ENCODE results near the gene NAT9. TPM values are rescaled to one million over a fixed set of nuclear protein-coding genes. Genes with fewer than 3 reads are reported as not detected.

Gene NAT9
- total RNA-seq, 1 donor, result 32.0 TPM

DNA sequence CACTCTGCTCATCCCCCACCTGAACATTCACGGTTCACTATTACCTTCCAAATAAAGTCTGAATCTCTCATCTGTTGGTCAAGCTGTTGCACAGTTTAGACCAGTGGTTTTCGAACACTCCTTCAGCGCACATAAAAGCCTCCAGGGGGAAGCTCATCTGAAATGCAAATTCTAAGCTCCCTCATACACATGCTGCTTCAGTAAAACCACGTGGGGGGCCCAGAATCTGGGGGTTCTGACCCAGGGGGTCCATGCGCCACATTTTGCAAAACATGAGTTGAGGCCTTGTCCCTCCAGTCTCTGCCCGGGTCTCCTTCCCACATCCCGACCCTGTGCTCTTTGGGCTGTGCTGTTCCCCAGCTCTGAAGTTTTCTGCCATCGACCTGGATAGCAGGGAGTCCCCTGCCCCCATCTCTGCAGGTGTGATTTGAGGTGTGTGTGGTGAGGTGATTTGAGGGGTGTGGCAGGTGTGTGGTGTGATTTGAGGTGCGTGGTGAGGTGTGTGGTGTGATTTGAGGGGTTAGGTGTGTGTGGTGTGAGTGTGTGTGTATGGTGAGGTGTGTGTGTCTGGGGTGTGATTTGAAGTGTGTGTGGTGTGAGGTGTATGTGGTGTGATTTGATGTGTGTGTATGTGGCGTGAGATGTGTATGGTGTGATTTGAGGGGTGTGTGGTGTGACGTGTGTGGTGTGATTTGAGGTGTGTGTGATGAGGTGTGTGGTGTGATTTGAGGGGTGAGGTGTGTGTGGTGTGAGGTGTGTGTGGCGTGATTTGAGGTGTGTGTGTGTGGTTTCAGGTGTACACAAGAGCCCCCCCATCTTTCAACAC, 43.9 kb downstream of the NAT9 start:
- H3K4me3 ChIP-seq (ENCODE audit: low read depth, low read length), result no peak overlapping the region
- no peak for DNase-seq (ENCODE audit: low read depth)
- TF ChIP-seq, protein P1, sequence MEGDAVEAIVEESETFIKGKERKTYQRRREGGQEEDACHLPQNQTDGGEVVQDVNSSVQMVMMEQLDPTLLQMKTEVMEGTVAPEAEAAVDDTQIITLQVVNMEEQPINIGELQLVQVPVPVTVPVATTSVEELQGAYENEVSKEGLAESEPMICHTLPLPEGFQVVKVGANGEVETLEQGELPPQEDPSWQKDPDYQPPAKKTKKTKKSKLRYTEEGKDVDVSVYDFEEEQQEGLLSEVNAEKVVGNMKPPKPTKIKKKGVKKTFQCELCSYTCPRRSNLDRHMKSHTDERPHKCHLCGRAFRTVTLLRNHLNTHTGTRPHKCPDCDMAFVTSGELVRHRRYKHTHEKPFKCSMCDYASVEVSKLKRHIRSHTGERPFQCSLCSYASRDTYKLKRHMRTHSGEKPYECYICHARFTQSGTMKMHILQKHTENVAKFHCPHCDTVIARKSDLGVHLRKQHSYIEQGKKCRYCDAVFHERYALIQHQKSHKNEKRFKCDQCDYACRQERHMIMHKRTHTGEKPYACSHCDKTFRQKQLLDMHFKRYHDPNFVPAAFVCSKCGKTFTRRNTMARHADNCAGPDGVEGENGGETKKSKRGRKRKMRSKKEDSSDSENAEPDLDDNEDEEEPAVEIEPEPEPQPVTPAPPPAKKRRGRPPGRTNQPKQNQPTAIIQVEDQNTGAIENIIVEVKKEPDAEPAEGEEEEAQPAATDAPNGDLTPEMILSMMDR (IDR thresholded peaks at IDR 0.05; ENCODE audit: insufficient read depth, low read depth, low read length), result no peak

DNA sequence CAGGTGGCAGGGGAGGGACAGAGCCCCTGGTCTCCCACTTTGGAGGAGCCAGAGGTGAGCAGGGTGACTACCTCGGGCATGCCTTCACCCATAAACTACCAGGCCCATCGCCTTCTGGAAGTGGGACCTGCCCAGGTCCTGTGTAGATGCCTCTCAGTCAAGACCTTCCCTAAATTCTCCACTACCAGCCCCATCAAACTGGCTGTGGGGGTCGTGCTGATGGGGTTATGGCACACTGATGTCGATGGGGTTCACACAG, 44.9 kb downstream of the NAT9 start:
- no peak for DNase-seq (ENCODE audit: low read depth)
- no peak overlapping the region for H3K4me3 ChIP-seq (ENCODE audit: low read depth, low read length)
- TF ChIP-seq, protein P1 (IDR thresholded peaks at IDR 0.05; ENCODE audit: insufficient read depth, low read depth, low read length), result no peak

DNA sequence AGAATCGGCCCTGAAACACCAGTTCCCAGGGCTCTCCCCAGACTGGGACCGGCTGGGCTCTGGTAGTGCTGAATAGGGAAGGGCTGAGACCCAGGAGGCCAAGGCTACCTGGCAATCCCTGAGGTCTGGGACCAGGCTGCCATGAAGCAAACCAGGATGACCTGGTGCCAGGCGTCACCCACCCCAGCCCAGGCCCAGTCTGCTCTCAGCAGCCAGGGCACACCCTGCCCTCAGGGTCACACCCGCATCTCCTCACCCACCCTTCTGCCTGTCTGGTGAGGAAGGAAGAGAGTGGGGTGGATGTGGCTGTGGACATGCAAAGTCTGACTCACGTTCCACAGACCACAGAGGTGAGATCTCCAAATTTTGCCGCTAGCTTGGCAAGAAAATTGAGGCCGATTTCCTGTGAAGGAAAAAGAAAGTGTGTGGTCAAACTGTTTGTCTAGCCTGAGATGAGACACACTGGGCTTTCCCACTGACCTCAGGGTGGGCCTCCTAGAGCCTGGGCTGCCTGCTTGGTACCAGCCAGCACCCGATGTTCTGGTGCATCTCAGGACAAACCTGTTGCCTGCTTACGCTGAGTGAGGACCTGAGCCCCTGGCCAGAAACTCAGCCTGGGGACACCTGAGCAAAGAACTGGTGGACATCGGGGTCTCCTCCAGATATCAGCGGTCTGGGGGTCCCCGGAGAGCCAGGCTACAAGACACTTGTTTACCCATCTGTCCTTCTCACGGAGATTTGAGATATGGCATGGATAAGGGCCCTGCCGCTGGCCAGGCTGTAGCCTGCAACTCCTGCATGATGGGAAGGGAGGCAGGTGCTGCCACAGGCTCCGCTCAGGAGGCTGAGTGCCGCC, 45.4 kb downstream of the NAT9 start:
- TF ChIP-seq, protein P1 (IDR thresholded peaks at IDR 0.05; ENCODE audit: insufficient read depth, low read depth, low read length), result no peak
- DNase-seq (ENCODE audit: low read depth), result no peak

DNA sequence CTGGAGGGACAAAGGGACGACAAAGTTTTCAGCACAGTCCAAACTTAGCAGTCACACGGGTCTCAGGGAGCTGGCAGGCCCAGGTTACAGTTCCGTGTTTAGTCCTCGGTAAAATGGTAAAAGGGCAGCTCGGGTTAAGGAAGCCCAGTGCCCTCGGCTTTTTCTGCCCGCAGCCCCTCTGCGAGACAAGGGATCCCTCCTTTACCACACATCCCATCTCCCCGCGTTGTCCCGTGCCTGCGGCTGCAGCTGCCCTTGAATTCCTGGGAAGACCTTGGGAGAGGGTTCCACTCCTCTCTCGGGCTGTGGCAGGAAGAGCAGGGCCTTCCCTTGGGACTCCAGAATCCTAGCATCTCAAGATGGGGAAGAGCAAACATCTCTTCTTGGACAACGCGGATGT, 46.3 kb downstream of the NAT9 start:
- DNase-seq (ENCODE audit: low read depth), result no peak
- TF ChIP-seq, protein P1 (IDR thresholded peaks at IDR 0.05; ENCODE audit: insufficient read depth, low read depth, low read length), result no peak

More for the DNA sequence above, 45.4 kb downstream of the NAT9 start:
- no peak overlapping the region for H3K4me3 ChIP-seq (ENCODE audit: low read depth, low read length)

DNA sequence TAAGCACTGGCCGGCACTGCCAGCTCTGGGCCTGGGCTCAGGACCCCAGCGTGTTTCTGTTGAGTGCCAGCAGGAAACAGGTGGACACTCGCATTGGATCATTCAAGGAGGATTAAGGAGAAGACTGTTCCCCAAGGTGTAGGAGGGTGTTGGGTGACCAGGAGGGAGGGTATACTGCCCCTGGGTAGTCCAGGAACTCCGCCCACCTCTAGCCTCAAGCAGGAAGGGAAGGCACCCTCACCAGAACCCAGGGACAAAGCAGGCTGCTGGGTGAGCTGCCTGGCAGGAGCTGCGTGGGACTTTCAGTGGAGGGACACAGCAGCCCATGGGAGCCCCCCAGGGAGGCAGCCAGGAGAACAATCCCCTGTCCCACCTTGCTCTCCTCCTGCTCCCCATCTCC, 46.8 kb downstream of the NAT9 start:
- no peak overlapping the region for H3K4me3 ChIP-seq (ENCODE audit: low read depth, low read length)
- TF ChIP-seq, protein P1 (IDR thresholded peaks at IDR 0.05; ENCODE audit: insufficient read depth, low read depth, low read length), result no peak
- no peak for DNase-seq (ENCODE audit: low read depth)

More for the DNA sequence above, 46.3 kb downstream of the NAT9 start:
- no peak overlapping the region for H3K4me3 ChIP-seq (ENCODE audit: low read depth, low read length)

DNA sequence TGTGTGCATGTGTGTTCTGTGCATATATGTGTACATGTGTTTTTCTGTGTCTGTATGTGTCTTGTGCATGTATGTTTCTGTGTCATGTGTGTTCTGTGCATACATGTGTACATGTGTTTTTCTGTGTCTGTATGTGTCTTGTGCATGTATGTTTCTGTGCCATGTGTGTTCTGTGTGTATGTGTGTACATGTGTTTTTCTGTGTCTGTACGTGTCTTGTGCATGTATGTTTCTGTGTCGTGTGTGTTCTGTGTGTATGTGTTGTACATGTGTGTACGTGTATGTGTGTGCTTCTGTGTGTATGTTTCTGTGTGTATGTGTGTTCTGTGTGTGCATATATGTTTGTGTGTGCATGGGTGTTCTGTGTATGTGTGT, 47.5 kb downstream of the NAT9 start:
- DNase-seq (ENCODE audit: low read depth), result no peak
- no peak overlapping the region for H3K4me3 ChIP-seq (ENCODE audit: low read depth, low read length)
- TF ChIP-seq, protein P1 (IDR thresholded peaks at IDR 0.05; ENCODE audit: insufficient read depth, low read depth, low read length), result no peak
